MM.1S (cell line): ENCODE results near the gene BCKDK.

Experiments used
- DNase-seq: peaks from one replicate; pipeline ENCODE4 v3.0.0-alpha.2; 2015
- H2AFZ ChIP-seq: fragments of 300-600 bp; sonication (generic); 2 replicates; pipeline ENCODE4 v1.6.0; 2016; ENCODE audit warnings: antibody characterized with exemption, low read length
- H3F3A ChIP-seq: fragments of 300-600 bp; sonication (generic); 2 replicates; pipeline ENCODE4 v1.6.1; 2016; ENCODE audit warnings: mild to moderate bottlenecking, antibody characterized with exemption, low read length, moderate library complexity, mixed read lengths; ENCODE audit not compliant: insufficient read depth
- H3K27ac ChIP-seq: fragments of 300-600 bp; sonication (generic); 2 replicates; pipeline ENCODE4 v1.5.1; 2016; ENCODE audit warnings: mild to moderate bottlenecking, low read length
- H3K27me3 ChIP-seq: fragments of 300-600 bp; sonication (generic); replicated peaks from 2 replicates; pipeline ENCODE4 v1.6.0; 2016; ENCODE audit warnings: low read length; ENCODE audit not compliant: insufficient read depth
- H3K36me3 ChIP-seq: fragments of 300-600 bp; sonication (generic); replicated peaks from 2 replicates; pipeline ENCODE4 v1.6.1; 2016; ENCODE audit warnings: mild to moderate bottlenecking, low read length, mixed read lengths; ENCODE audit not compliant: insufficient read depth
- H3K4me1 ChIP-seq: fragments of 300-600 bp; sonication (generic); 2 replicates; pipeline ENCODE4 v1.6.1; 2016; ENCODE audit warnings: low read length, mixed read lengths
- H3K4me2 ChIP-seq: fragments of 300-600 bp; sonication (generic); 2 replicates; pipeline ENCODE4 v1.6.0; 2016; ENCODE audit warnings: low read depth, low read length
- H3K4me3 ChIP-seq: fragments of 300-600 bp; sonication (generic); 2 replicates; pipeline ENCODE4 v1.5.1; 2016; ENCODE audit warnings: low read length, mixed read lengths
- H3K79me2 ChIP-seq: fragments of 300-600 bp; sonication (generic); 2 replicates; pipeline ENCODE4 v1.6.1; 2016; ENCODE audit warnings: mixed run types, low read length, mixed read lengths
- H3K9ac ChIP-seq: fragments of 300-600 bp; sonication (generic); 2 replicates; pipeline ENCODE4 v1.6.1; 2016; ENCODE audit warnings: low read length, mixed read lengths
- H3K9me2 ChIP-seq: fragments of 300-600 bp; sonication (generic); replicated peaks from 2 replicates; pipeline ENCODE4 v1.6.1; 2016; ENCODE audit warnings: mild to moderate bottlenecking, low read length, mixed read lengths; ENCODE audit not compliant: insufficient read depth
- H3K9me3 ChIP-seq: fragments of 300-600 bp; sonication (generic); replicated peaks from 2 replicates; pipeline ENCODE4 v1.6.1; 2016; ENCODE audit warnings: mild to moderate bottlenecking, low read length, mixed read lengths; ENCODE audit not compliant: insufficient read depth
- H4K20me1 ChIP-seq: fragments of 300-600 bp; sonication (generic); 2 replicates; pipeline ENCODE4 v1.6.1; 2016; ENCODE audit warnings: mild to moderate bottlenecking, low read length, moderate library complexity, mixed read lengths; ENCODE audit not compliant: insufficient read depth
- CTCF ChIP-seq: fragments of 300-600 bp; sonication (generic); IDR thresholded peaks from 2 replicates; pipeline ENCODE4 v1.5.1; 2016; ENCODE audit warnings: antibody characterized with exemption, low read length, mixed read lengths
- EZH2 ChIP-seq: fragments of 300-600 bp; sonication (generic); optimal IDR thresholded peaks from 2 replicates; pipeline ENCODE3; 2017; ENCODE audit warnings: low read depth, mild to moderate bottlenecking, antibody characterized with exemption, low read length, mixed read lengths
- EZH2phosphoT487 ChIP-seq: fragments of 300-600 bp; sonication (generic); IDR thresholded peaks from 2 replicates; pipeline ENCODE4 v1.6.1; 2018; ENCODE audit warnings: antibody characterized with exemption, low read length

Gene BCKDK

GRCh38 chr16:31083081-31083480 is 25.1 kb upstream of the BCKDK start:
- Histone ChIP-seq H3K9me2 (no peaks in the 10 kb centered on the region), H3K79me2 (peaks cover 23% of the 10 kb centered on the region), H2AFZ (no peak overlapping the region), H3K4me1 (no peaks in the 10 kb centered on the region), H3K9me3 (no peaks in the 10 kb centered on the region), H4K20me1 (no peaks in the 10 kb centered on the region), H3K4me2 (no peak overlapping the region), H3K4me3 (no peak overlapping the region), H3K36me3 (no peaks in the 10 kb centered on the region), H3K27me3 (no peaks in the 10 kb centered on the region), H3K9ac (no peak overlapping the region), H3F3A (0 out of 2 replicates have a peak, but pooled peaks cover 4% of the 10 kb centered on the region), H3K27ac (no peak overlapping the region)
- no peak for TF ChIP-seq CTCF
- TF ChIP-seq EZH2phosphoT487: no peak
- TF ChIP-seq EZH2: no peak
- DNase-seq: no peak

GRCh38 chr16:31083556-31083955 is 24.6 kb upstream of the BCKDK start:
- Histone ChIP-seq H4K20me1 (no peaks in the 10 kb centered on the region), H3K27ac (no peak overlapping the region), H3K9me2 (no peaks in the 10 kb centered on the region), H3K4me3 (no peak overlapping the region), H3K27me3 (no peaks in the 10 kb centered on the region), H3K4me1 (no peaks in the 10 kb centered on the region), H2AFZ (no peak overlapping the region), H3K36me3 (no peaks in the 10 kb centered on the region), H3K9me3 (no peaks in the 10 kb centered on the region), H3K9ac (no peak overlapping the region), H3K79me2 (peaks cover 18% of the 10 kb centered on the region), H3K4me2 (no peak overlapping the region), H3F3A (0 out of 2 replicates have a peak, but pooled peaks cover 4% of the 10 kb centered on the region)
- TF ChIP-seq EZH2 (no peak), EZH2phosphoT487 (no peak), CTCF (no peak)
- DNase-seq: no peak

GRCh38 chr16:31083981-31084380 is 24.2 kb upstream of the BCKDK start:
- Histone ChIP-seq H4K20me1 (no peaks in the 10 kb centered on the region), H3K79me2 (peaks cover 14% of the 10 kb centered on the region), H3F3A (0 out of 2 replicates have a peak, but pooled peaks cover 4% of the 10 kb centered on the region), H3K4me3 (no peak overlapping the region), H3K9me3 (no peaks in the 10 kb centered on the region), H3K4me1 (no peaks in the 10 kb centered on the region), H3K36me3 (no peaks in the 10 kb centered on the region), H3K9ac (no peak overlapping the region), H3K4me2 (no peak overlapping the region), H2AFZ (no peak overlapping the region), H3K27me3 (no peaks in the 10 kb centered on the region), H3K9me2 (no peaks in the 10 kb centered on the region), H3K27ac (no peak overlapping the region)
- no peak for DNase-seq
- TF ChIP-seq EZH2phosphoT487: no peak
- no peak for TF ChIP-seq CTCF
- no peak for TF ChIP-seq EZH2
